HEK293T (cell line): Measurements from ENCODE around the gene PATJ.

Experiments used
- BHLHE40 ChIP-seq: fragments of 450-650 bp; IDR thresholded peaks from 2 replicates; pipeline ENCODE4 v1.6.1; 2016; ENCODE audit warnings: mild to moderate bottlenecking, moderate library complexity, borderline replicate concordance
- CTBP1 ChIP-seq: fragments of 450-650 bp; IDR thresholded peaks from 2 replicates; pipeline ENCODE4 v1.6.1; 2016; ENCODE audit warnings: borderline replicate concordance
- ELF4 ChIP-seq: fragments of 450-650 bp; IDR thresholded peaks from 2 replicates; pipeline ENCODE4 v1.6.1; 2017; ENCODE audit warnings: antibody characterized with exemption
- FOXA1 ChIP-seq: fragments of 450-650 bp; IDR thresholded peaks from 2 replicates; pipeline ENCODE4 v1.6.1; 2016; ENCODE audit warnings: mild to moderate bottlenecking
- FOXK2 ChIP-seq: fragments of 450-650 bp; IDR thresholded peaks from 2 replicates; pipeline ENCODE4 v1.6.1; 2016; ENCODE audit warnings: mild to moderate bottlenecking
- FOXM1 ChIP-seq: fragments of 450-650 bp; IDR thresholded peaks from 2 replicates; pipeline ENCODE4 v1.6.1; 2017; ENCODE audit warnings: mild to moderate bottlenecking, borderline replicate concordance
- HDGF ChIP-seq: fragments of 450-650 bp; IDR thresholded peaks from 2 replicates; pipeline ENCODE4 v1.6.1; 2017; ENCODE audit warnings: antibody characterized with exemption, borderline replicate concordance
- L3MBTL2 ChIP-seq: fragments of 450-650 bp; conservative IDR thresholded peaks from 2 replicates; pipeline ENCODE4 v1.6.1; 2016; ENCODE audit warnings: mild to moderate bottlenecking
- NFRKB ChIP-seq: fragments of 450-650 bp; IDR thresholded peaks from 2 replicates; pipeline ENCODE4 v1.6.1; 2016; ENCODE audit warnings: mild to moderate bottlenecking, moderate library complexity
- SP1 ChIP-seq: fragments of 450-650 bp; IDR thresholded peaks from 2 replicates; pipeline ENCODE4 v1.6.1; 2017
- SUZ12 ChIP-seq: fragments of 450-650 bp; IDR thresholded peaks from 2 replicates; pipeline ENCODE4 v1.6.1; 2016; ENCODE audit warnings: mild to moderate bottlenecking
- TARDBP ChIP-seq: fragments of 450-650 bp; IDR thresholded peaks from 2 replicates; pipeline ENCODE4 v1.6.1; 2016
- TF ChIP-seq, protein P1 (sequence below): fragments of 450-650 bp; IDR thresholded peaks from 2 replicates; pipeline ENCODE4 v1.6.1; 2016

DNA sequence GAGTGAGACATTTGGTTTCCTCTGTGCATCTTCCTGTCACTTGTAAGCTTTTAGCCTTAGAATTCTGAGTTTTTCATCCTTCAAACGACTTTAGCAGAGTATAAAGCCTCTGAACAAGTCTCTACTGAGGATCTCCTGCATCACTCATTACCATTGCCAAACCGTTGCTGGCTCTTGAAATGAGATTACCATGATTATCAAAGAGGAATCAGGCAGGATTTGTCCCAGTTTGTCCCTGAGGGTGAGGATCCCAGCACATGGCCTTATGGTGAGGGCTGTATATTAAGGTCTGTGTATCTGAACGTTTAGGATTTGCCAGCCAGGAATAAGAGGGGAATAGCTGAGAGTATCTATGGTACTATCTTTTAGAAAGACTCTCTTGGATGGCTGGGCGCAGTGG is 282.9 kb downstream of the PATJ start:
- TF ChIP-seq HDGF: no peak
- no peak for TF ChIP-seq FOXK2
- no peak for TF ChIP-seq CTBP1
- TF ChIP-seq FOXA1: no peak
- TF ChIP-seq BHLHE40: no peak
- TF ChIP-seq ELF4: no peak
- no peak for TF ChIP-seq NFRKB
- TF ChIP-seq L3MBTL2: no peak
- TF ChIP-seq FOXM1: no peak
- no peak for TF ChIP-seq SP1
- TF ChIP-seq TARDBP: no peak
- TF ChIP-seq, protein P1, sequence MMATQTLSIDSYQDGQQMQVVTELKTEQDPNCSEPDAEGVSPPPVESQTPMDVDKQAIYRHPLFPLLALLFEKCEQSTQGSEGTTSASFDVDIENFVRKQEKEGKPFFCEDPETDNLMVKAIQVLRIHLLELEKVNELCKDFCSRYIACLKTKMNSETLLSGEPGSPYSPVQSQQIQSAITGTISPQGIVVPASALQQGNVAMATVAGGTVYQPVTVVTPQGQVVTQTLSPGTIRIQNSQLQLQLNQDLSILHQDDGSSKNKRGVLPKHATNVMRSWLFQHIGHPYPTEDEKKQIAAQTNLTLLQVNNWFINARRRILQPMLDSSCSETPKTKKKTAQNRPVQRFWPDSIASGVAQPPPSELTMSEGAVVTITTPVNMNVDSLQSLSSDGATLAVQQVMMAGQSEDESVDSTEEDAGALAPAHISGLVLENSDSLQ: no peak
- TF ChIP-seq SUZ12: no peak
